ENCODE measurements around the gene ICA1L.

GRCh38 chr2:202773301-202773973 lies 98.1 kb downstream of the ICA1L start:
- TF ChIP-seq CTCF (IDR thresholded peaks at IDR 0.05) (no peak), YY1 (IDR thresholded peaks at IDR 0.05; ENCODE audit: low read depth) (no peak), RAD21 (IDR thresholded peaks at IDR 0.05; ENCODE audit: low read length) (no peak), RFX5 (IDR thresholded peaks at IDR 0.05; ENCODE audit: low read length) (no peak)
